NCI-H128 (cell line): ENCODE measurements around the gene ERC2.

Source experiments
- DNase-seq: peaks from one replicate; lab custom pipeline; 2025; ENCODE audit not compliant: unreplicated experiment; lab: John Stamatoyannopoulos, UW

The ERC2 gene

DNA sequence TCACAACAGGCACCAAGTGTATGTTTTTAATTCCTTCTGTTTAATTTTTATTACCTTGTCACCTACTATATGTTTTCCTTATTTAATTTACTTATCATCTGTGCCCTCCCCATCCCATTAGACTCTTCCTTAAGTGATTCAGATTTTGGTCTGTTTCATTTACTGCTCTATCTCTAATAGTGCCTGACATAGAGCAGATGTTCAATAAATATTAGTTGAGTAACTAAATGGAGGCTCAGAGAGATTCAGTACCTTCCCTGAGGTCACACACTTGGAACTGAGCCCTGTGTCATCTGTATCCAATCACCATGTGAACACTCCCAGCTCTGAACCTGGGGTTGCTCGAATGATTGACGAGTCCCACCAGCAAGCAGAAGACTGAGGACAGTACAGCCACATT lies 663.1 kb downstream of the ERC2 start:
- no peak for DNase-seq

DNA sequence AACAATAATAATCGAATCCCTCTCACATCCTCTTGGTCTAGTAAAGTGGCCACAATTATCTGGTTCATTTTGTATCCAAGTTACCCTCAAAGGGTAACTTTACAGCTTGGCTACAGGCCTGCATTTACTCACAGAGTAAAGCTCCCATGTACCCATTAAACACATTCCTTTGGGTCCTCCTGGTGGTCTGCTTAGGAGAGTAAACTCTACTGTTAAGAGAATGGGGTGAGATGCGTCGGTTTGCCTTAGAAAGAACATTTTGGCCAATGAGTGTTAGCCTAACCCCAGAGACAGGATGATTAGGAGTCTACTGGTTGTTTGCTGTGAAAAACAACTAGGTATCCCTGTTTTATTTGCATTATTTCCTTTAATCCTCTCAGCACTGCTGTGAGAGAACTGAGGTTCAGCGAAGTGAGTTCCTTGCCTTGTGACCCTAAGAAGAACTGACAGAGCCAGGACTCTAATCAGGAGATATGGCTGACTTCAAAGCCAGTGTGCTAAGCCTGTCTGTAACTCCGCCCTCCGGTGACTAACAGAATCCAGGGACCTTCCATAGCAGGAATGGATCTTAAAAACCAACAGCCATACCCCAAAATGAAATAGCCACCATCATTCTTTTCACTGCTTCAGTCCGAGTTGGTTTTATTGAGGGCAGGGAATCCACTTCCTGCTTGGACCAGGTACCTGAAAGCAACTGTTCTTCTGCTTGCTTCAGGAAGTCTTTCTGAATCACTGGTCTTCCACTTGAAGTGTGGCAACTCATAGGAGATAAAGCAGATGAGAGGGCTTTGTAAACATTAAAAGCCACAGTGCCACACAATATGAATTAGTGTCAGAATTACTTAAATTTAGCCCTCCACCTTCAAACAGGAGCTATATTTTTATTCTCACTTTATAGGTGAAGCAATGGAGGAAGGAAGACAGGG lies 663.8 kb downstream of the ERC2 start:
- DNase-seq = no peak

DNA sequence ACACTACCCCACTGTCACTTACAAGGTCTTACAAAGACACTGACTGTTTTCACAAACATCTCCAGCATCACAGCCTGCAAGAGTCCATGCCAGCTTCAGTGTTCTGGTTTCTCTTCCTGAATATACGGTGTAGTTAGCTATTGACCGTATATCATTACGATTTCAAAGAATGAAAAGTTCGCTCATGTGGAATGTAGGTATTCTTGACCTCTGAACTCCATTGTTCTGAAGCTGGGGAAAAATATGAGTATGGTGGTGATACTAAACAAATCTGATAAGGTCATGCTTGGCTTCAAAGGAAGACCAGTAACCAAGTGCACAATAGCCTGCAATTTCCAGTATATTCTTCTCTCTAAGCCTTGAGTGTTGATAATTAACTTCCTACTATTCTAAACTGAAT lies 665.5 kb downstream of the ERC2 start:
- no peak for DNase-seq

DNA sequence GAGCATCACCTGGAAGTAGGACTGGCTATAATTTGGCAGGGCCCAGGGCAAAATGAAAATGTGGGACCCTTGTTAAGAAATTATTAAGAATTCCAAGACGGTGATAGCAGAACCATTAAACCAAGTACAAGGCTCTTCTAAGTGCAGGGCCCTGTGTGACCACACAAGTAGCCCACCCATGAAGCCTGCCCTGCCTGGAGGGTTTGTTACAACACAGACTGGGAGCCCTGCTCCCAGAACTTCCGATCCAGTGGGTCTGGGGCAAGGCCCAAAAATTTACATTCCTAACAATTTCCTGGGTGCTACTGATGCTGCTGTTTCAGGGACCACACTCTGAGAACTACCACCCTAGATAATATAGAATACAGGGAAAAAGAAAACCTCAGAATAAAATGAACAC lies 666.6 kb downstream of the ERC2 start:
- no peak for DNase-seq

DNA sequence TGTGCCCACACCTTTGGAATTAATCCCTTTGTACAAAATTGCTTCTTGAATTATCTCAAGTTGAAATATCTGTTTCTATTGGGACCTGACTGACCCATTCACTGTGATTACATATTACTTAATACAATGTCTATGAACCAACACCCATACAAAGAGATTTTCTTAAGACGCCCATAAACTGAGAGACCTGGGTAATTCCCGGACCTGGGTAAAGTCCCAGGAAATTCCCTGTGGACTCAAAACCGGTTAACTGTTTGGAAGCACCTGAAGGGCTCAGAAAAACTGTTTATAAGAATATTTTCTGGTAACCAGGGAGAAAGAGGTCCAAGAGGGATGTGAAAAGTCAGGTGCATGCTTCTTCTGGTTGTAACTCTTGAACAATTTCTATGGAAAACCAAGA lies 667.2 kb downstream of the ERC2 start:
- DNase-seq = no peak

DNA sequence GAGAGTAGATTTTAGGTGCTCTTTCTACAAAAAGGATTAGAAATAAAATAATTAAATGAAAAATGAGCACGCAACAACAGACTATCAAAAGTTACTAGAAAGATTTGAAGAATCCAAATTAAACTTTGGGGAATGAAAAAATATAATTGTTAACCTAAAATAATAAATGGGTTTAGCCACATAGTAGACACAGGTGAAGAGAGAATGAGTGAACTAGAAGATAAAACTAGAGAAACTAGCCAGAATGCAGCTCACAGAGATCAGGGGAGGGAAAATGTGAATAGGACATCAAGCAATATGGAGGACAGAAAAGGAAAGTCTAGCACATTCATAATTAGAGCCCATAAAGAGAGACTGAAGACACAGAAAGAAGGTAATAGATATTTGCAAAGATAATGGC lies 670.5 kb downstream of the ERC2 start:
- DNase-seq = no peak

DNA sequence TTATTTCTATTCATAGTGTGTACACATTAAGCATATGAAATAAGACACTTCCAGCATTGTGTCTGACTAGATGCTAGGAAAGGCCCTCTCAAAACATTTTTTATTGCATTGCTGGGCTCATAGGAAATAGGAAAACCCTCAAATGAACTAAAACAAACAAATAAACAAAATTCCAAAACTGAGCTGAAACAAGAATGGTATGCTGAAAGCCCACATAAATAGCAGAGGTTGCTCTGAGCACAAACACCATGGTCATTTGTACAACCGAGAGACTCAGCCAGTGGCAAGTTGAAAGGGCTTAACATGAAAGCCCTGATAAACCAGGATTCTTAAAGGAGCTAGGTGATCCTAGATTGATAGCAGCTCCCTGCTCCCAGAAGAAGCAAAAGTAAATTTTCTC lies 671.2 kb downstream of the ERC2 start:
- DNase-seq = no peak

DNA sequence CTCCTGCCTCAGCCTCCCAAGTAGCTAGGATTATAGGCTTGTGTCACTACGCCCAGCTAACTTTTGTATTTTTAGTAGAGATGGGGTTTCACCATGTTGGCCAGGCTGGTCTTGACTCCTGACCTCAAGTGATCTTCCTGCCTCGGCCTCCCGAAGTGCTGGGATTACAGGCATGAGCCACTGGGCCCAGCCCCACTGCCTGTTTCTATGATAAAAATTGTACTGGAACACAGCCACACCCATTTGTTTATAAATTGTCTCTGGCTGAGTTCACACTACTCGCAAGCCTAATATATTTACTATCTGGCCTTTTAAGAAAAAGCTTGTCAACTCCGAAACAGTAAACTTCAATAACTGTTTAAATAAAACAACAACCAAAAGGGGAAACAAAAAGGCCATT lies 671.7 kb downstream of the ERC2 start:
- no peak for DNase-seq

DNA sequence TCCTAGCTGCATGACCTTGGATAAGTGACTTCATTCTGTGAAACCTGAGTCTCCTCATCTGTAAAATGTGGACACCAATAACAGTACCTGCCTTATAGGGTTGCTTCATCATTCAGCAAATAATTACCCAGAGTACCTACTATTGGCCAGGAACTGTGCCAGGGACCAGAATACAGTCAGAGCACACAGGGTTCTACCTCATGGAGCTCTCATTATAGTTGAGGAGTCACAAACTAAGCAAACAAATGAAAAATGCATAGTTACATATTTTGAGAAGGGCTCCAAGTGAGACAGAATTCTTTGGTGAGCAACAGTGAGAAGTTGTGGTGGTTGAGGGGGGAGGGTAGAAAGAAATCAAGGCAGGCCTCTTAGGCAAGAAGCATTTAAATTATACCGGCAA lies 672.5 kb downstream of the ERC2 start:
- DNase-seq = no peak

DNA sequence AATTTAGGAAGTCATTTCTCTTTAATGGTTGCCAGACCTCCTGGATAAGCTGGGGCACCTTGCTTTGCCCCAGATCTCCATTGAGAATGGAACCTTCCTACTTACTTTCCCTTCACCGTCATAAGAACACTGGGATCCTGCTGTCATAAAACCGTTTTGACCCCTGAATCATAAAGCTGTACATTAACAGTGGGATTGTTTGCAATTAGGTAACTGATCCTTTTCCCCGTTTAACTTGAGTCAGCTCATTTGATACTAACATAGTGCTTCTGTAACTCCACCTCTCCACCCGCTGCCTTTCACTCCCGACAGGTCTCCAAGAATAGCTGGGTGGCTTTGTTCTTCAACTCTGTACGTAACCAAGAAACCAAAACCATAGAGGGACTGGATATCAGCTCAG lies 673.0 kb downstream of the ERC2 start:
- DNase-seq = no peak

DNA sequence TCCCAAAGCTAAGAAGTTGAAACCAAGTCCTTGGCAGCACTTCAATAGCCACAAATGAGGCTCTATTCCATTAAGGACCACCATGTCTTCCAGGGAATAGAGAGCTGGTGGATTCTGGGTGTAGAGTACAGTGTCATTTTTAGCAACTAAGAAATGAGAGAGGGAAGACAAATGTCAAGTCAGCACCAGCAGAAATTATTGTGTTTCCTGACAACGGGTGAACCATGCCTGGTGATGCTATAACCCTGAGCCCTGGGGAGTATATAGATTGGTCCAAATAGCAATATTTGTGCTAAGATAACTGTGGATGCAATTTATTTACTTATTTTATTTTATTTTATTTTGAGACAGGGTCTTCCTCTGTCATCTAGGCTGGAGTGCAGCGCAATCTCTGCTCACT lies 675.5 kb downstream of the ERC2 start:
- no peak for DNase-seq

DNA sequence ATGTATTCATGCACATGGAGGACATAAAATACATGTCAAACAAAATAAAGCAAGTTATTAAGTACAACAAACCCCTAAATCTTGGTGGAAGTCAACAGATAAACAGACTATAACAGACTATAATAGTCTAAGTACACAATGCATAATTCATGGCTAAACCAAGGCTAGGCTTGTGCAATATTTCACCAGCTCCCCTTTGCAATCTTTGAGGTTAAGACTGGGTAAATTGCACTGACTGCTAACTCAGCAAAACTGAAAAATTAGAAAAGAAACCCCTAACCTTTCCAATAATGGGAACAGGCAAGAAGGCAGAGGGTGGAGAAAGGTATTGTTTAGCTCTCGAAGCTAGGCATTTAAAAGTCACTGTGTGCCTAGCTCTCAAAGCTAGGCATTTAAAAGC lies 676.3 kb downstream of the ERC2 start:
- DNase-seq = no peak

DNA sequence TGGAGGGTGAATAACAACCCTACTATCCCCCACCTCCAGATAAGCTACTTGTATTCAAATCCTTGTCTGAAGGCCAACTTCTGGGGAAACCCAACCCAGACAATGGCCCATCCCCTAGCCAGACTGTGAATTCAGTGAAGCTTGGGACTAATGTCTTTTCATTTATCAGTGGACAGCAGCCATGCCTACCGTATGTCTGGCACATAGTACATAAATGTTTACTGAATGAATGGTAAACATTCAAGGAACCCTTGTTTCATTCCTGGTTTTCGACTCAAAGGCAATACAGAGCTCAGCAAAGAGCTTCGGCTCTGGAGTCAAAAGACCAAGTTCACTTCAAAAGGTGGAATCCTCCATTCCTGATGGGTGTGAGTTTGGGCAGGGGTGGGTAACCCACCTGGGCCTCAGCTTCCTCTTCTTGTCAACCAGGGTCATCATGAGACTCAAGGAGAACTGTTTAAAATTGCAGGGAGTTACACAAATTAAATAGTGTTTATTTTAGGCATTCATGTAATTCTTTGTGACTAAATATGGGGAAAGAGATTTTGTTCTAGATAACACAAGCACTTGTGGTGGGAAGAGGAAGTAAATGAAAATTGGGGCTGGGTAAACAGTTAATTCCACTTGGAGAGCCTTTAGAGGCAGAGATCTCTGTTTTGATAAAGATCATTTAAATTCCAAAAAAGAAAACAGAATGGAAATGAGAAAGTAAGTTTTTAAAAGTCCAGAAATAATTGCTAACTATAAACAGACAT lies 677.5 kb downstream of the ERC2 start:
- DNase-seq = no peak

DNA sequence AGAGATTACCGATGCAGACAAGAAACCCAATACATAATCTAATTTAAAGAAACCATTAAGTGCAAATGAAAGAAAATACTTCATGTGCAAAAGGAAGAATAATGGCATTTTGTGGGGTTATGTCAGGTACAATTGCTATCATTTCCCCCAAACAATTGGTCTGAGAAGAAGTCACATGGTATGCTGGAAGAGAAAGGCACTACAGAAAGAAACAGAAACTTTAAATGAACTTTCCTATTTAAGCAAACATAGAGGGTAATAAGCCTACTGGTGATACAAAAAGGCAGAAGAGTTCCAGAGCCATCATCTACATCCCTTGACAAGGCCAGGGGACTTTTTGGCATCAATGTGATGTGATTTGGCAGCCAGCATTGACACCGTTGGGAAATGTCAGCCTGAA lies 678.8 kb downstream of the ERC2 start:
- no peak for DNase-seq

DNA sequence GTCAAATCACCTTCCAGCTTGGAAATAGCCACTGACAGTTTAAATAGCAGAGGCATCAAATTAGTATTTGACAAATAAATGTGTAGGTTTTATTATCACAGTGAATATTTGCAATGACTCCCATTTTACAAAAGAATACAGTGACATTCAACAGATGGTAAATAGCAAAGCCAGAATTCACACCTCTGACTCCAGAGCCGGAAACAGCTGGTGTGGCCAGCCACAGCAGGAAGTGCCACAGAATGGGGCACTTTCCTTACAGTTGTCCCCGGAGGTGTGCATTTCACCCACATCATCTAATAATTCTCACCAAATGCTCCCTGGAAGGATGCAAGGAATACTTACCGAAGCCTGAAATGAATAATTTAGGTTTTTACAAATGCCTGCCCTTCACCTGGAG lies 685.5 kb downstream of the ERC2 start:
- DNase-seq = no peak

DNA sequence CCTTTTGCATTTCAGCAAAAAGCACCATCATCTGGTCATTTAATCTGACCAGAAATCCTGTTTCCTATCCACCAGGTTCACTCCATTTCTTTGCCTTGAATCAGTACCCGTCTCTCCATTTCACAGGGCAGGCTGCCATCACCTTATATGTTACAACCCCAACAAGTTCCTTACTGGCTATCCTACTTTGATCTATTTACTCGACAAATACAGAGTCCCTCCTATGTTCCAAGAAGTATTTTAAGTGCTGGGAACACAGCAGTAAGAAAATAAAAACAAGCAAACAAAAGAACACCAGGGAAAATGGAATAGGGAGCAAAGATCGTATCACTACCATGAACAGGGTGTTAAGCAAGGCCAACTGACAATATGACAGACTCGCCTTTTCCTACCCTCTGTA lies 685.9 kb downstream of the ERC2 start:
- DNase-seq = no peak

DNA sequence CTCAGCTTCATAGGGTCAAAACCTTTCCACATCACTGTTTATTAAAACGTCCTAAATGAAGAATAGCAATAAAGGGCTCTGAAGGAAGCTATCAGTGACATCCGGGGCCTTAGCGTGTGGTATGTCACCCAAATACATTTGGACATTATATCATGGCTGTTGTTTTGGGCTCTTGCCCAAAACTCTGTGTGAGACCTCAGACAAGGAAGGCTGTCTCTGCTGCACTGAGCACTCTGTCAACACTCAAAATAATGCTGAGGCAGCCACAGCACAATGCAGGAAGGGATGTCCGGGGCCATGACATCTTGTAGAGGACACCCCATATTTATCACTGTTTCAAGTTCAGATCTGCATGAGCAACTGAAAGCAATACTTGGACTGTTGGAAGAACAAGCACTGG lies 687.4 kb downstream of the ERC2 start:
- no peak for DNase-seq

DNA sequence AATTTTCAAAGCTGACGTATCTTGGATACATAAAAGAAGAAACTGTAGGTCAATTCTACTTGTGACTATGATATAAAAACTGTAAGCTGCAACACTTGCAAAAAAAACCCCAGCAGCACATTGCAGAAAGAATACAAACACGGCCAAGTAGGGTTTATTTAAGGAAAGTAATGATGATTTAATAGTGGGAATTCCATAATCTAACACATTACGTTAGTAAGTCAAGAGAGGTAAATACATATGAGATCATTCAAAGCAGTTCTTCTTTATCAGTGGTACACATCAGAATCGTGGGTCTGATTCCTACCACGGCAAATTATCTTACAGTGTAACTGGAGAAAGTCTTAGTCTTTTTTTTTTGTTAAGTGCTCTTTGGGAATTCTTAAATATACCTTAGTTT lies 688.7 kb downstream of the ERC2 start:
- DNase-seq = no peak

DNA sequence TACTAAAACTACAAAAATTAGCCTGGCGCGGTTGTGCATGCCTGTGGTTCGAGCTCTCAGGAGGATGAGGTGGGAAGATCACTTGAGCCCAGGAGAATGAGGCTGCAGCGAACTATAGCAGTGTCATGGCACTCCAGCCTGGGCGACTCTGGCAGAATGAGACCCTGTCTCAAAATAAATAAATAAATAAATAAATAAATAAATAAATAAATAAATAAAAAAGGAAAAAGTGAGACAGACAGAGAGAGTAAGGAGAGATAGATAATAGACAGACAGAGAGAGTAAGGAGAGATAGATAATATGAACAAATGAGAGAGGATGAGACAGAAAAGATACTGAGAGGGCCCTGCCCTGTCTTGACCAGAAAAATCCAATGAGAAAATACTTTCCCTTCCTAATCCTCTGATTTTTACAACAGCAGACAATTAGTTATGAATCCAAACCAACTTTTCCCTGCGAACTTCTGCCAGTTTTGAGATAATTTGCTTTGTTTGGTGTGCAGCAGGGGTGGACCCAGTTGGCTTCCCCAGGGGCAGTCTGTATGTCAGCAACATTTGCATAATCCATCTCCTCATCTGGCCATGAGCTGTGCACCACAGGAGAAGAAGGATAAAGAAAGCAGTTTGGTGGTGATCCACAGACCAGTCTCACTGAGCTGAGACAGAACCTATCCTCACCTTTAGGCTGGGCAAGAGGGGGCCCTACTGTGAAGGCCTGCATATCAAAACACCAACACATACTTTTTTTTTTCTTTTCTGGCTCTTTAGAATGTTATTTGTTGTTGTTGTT lies 692.7 kb downstream of the ERC2 start:
- no peak for DNase-seq

DNA sequence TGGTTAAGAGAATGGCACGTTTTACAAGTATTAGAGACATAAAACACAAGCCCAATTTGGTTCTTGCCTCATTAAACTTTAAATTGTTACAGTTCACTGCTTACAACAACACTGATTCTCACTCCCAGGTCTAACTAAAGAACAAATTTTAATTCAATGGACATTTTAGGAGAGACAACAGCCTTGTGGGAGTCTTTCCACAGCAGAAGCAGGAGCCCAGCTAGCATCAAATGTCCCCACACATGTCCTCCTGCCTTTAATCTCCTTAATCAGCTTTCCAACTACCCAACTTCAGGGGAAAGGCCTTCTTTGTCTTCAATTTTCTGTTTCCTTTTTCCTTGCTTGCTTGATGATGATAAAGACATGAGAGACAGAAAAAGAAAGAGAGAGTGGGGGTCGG lies 693.4 kb downstream of the ERC2 start:
- no peak for DNase-seq

DNA sequence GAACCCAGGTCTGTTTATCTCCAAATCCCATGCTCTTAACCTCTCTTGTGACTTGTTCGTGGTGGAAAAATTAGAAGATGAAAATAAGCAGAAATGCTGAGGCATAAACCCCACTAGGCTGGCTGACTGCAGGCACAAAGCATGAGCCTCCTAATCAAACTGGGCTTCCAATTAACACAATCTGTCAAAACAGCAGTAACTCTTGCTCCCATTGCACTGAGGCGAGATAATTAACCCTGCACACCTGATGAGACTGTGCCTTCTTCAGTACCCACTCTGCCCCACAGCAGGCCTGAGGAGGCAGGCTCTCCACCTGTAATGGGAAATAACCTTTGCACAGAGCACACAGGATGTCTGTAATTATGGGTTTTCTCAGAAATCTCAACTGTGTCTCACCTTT lies 696.8 kb downstream of the ERC2 start:
- DNase-seq = no peak

DNA sequence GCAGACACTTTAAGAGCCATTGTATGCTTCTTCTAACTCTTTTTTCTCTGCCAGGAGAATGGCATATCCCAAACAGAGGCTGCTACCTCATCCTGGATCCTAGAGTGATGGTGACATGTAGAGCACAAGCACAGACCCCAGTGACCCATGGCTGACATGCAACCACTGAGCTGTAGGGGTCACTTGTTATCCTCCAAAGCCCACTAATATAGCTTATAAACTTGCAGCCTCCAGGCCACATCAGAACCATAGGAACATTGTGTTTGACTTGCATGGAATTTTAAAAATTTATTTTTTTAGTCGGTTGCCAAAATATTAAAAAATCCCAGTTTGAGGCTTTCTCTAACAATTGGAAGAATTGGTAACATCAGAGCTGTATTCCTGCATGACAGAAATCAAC lies 698.2 kb downstream of the ERC2 start:
- DNase-seq = no peak
